Stimulated activated naive CD8-positive, alpha-beta T cell treated with anti-CD3 and anti-CD28 coated beads, Interleukin-15, Interleukin-2, amounts not matched to agents 100 ng/mL and 50 ng/mL, for 24 hours (primary cell): ENCODE data around the gene ECT2L.

Experiments
- H3K27ac Mint-ChIP-seq: one replicate; pipeline ENCODE4 v1.8.0; 2021; ENCODE audit warnings: mild to moderate bottlenecking, mixed read lengths
- H3K27me3 Mint-ChIP-seq: one replicate; pipeline ENCODE4 v1.8.0; 2021; ENCODE audit warnings: mixed read lengths
- H3K36me3 Mint-ChIP-seq: one replicate; pipeline ENCODE4 v1.8.0; 2021; ENCODE audit warnings: low read depth, mixed read lengths
- H3K4me1 Mint-ChIP-seq: one replicate; pipeline ENCODE4 v1.8.0; 2021; ENCODE audit warnings: low read depth, mixed read lengths
- H3K4me3 Mint-ChIP-seq: one replicate; pipeline ENCODE4 v1.8.0; 2021; ENCODE audit warnings: mild to moderate bottlenecking, mixed read lengths
- H3K9me3 Mint-ChIP-seq: one replicate; pipeline ENCODE4 v1.8.0; 2021; ENCODE audit warnings: mixed read lengths

ECT2L gene, protein sequence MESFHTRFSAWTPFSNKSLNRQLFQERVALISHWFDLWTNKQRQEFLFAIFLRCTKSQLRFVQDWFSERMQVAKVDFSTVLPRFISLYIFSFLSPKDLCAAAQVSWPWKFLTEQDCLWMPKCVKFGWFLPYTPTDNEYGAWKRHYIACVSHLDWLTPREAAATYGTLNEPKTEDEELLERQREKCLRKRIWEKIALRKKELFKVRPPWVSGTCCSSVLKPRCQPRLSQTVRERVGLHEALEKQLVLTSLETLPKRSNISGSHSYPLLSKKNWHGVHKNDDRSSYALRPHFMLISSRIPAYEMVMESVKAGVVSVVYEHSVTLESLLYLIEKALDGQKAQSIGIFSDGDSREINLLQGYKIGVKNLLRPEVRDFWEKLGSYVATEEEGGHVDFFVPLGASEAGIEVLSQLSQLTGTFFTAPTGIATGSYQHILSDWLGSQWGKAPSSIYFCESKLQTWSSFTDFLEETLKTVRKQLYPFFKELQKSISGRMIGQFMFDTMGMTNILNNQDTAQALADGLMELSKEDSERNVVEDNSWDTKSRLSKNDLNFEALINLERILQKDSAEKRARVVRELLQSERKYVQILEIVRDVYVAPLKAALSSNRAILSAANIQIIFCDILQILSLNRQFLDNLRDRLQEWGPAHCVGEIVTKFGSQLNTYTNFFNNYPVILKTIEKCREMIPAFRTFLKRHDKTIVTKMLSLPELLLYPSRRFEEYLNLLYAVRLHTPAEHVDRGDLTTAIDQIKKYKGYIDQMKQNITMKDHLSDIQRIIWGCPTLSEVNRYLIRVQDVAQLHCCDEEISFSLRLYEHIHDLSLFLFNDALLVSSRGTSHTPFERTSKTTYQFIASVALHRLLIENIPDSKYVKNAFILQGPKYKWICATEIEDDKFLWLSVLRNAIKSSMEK

DNA sequence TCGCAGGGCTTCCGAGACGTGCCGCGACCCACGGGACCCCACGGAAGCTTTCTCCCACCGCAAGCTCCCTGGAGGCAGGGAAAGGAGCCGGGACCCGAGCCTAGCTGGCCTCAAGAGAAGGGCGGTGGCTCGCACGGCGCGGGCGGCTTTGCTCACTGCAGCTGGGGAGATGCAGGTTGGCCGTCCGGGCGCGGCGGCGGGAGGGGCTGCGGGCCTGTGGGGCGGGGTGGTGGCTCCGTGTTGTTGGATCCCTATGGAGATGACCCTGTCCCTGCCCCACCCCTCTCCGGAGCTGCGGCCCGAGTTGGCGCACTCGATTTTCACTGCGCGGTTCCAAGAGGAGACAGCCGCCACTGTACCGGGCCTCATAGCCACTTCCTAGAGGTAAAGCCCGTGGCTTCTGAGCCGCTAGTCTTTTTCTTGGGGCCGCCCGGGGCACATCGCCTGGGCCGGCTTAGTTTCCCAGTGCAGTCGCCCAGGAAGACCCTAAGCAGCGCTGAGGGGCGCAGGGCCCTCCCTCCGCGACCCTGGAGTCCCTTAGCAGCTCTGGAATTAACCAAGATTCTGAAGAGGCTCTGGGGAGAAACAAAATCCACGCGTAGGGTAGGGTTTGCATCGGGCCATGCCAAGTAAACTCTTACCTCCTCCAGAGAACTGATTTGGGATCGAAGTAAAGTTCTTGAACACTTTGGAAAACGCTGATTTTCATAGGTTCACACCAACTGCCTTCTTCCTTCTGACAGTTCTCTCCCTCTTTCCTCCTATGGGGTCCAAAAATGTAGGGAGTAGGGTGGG is at the start of gene ECT2L:
Gene ECT2L, plus strand, starts transcription at position 279 of the 795 bp plus-strand sequence. CDS start 17,188 bp downstream, outside the sequence.
- H3K27ac Mint-ChIP-seq = no peak within 1 kb of the TSS
- peaks cover 29% of the 10 kb centered on the region for H3K36me3 Mint-ChIP-seq
- no peak within 1 kb of the TSS for H3K4me3 Mint-ChIP-seq
- peaks cover 13% of the 10 kb centered on the region for H3K4me1 Mint-ChIP-seq
- peaks cover 23% of the 10 kb centered on the region for H3K27me3 Mint-ChIP-seq
- no peaks in the 10 kb centered on the region for H3K9me3 Mint-ChIP-seq

DNA sequence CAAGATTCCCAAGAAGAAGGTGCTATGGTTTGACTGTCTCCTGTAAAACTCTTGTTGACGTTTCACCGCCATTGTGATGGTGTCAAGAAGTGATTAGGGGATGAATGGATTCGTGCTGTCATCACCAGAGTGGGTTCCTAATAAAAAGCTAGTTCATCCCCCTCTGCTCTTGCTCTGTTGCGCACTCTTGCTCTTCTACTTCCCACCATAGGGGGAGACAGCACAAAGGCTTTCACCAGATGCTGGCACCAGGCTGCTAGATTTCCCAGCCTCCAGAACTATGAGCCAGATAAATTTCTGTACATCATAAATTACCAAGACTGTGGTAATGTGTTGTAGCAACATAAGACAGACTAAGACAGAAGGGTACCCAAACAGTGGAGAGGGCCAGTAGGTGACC is 43.9 kb upstream of the ECT2L start:
- no peak overlapping the region for H3K4me3 Mint-ChIP-seq
- H3K4me1 Mint-ChIP-seq = no peaks in the 10 kb centered on the region
- H3K27me3 Mint-ChIP-seq = no peaks in the 10 kb centered on the region
- H3K36me3 Mint-ChIP-seq = no peaks in the 10 kb centered on the region
- no peak overlapping the region for H3K27ac Mint-ChIP-seq
- no peaks in the 10 kb centered on the region for H3K9me3 Mint-ChIP-seq

DNA sequence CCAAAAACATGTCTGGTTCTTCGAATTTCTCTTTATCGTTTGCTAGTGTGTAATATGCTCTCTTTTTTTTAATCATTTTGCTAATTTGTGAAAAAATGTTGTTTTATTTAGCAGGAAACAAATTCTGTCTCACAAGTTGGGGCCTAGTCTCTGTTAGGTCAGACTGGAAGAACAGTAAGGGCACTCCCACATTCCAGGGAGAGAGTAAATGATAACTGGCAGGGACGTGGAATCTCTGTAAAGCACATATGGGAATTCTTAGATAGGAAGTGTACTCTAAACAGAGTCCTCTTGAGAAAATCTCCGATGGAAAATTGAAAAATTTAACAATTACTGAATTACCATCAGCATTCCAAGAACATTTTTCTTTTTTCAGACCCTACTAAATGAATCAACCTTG is 38.8 kb upstream of the ECT2L start:
- Mint-ChIP-seq H3K27ac (no peak overlapping the region), H3K4me1 (no peaks in the 10 kb centered on the region), H3K9me3 (no peaks in the 10 kb centered on the region), H3K27me3 (no peaks in the 10 kb centered on the region), H3K36me3 (no peaks in the 10 kb centered on the region), H3K4me3 (no peak overlapping the region)

DNA sequence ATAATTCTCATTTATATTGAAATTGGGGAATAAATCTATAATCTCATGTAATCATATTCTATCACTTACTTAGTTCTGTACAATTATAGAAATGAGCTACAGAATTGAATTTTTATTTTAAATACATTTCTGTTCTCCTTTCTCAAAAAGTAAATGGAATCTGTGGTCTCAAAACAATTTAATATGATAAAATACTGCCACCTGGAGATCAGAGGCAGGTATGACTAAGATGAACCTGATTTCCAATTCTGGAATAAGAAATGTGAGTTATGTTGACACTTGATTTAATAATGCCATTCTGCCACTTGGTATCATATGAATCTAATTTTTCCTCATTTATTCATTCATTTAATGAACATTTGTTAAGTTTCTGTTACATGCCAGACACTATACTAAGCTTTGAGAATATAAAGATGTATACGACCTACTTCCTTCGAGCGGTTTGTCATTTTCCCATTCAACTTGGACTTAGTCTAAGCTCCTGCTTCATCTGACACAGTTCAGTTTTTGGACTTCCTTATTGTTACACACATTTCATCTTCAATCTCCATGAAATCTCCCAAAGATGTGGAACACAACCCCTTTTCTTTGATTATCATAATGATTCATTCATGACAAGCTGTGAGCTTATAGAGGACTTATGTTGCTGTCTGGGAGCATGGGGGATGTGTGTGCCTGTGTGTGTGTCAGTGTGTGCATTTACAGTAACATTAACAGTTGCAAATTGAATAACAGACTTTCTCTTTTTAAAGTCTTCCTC is 29.8 kb upstream of the ECT2L start:
- peaks cover 16% of the 10 kb centered on the region for H3K4me1 Mint-ChIP-seq
- no peak overlapping the region for H3K4me3 Mint-ChIP-seq
- no peaks in the 10 kb centered on the region for H3K27me3 Mint-ChIP-seq
- no peaks in the 10 kb centered on the region for H3K36me3 Mint-ChIP-seq
- H3K27ac Mint-ChIP-seq = no peak overlapping the region
- H3K9me3 Mint-ChIP-seq = no peaks in the 10 kb centered on the region

DNA sequence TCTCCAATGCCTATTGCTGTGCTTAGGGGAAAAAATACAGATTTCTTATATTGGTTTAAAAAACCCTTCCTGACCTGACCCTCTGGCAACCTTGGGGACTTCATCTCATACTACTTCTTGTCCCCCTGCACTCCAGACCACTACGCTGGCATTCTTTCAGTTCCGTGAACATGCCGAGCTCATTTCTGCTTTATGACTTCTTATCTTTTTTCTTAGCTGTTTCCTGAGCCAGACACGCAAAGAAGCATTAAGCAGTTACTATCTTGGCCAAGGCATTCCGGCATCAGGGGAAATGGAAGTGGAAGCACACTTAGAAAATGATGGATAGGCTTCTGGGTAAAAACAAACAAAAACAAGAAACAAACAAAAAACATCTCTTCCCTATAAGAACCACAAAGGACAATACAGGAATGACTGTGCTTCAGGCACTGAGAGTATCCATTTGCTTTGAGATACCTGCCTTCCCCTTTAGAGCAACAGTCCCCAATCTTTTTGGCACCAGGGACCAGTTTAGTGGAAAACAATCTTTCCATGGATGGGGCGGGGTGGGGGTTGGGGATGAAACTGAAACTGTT is 26.7 kb upstream of the ECT2L start:
- no peaks in the 10 kb centered on the region for H3K9me3 Mint-ChIP-seq
- no peaks in the 10 kb centered on the region for H3K36me3 Mint-ChIP-seq
- peak overlapping the region; percentile 17 for H3K4me3 Mint-ChIP-seq
- peaks cover 33% of the 10 kb centered on the region for H3K4me1 Mint-ChIP-seq
- H3K27ac Mint-ChIP-seq = peak overlapping the region; percentile 86
- H3K27me3 Mint-ChIP-seq = no peaks in the 10 kb centered on the region

DNA sequence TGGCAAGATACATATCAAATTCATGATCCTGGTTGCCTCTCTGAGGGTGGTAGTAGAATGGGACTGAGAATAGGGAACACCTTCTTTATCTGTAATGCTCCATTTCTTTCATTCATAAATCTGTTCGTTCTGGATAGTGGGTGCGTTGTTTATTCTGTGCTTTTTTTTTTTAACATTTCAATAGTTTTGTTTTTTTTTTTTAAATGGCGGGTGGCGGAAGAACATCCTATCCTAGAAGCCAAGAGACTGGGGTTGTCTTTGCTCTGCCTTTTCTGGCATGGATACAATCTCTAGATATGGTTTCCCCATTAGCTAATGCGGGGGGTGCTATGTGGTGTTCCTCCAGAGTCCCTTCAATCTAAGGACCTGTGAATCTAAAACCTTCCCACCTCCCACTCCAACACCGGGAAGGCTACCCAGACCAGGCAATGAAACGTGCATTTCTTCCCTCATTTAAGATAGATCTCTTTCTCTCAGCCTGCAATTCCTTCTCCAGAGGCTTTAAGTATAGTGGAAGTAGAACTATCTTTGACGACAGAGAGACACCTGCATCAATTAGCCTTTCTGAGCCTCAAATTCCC is 23.2 kb upstream of the ECT2L start:
- Mint-ChIP-seq H3K27me3 (no peaks in the 10 kb centered on the region), H3K36me3 (peaks cover 3% of the 10 kb centered on the region), H3K4me3 (peak overlapping the region; percentile 99), H3K9me3 (no peaks in the 10 kb centered on the region), H3K27ac (peak overlapping the region; percentile 100), H3K4me1 (peaks cover 38% of the 10 kb centered on the region)

DNA sequence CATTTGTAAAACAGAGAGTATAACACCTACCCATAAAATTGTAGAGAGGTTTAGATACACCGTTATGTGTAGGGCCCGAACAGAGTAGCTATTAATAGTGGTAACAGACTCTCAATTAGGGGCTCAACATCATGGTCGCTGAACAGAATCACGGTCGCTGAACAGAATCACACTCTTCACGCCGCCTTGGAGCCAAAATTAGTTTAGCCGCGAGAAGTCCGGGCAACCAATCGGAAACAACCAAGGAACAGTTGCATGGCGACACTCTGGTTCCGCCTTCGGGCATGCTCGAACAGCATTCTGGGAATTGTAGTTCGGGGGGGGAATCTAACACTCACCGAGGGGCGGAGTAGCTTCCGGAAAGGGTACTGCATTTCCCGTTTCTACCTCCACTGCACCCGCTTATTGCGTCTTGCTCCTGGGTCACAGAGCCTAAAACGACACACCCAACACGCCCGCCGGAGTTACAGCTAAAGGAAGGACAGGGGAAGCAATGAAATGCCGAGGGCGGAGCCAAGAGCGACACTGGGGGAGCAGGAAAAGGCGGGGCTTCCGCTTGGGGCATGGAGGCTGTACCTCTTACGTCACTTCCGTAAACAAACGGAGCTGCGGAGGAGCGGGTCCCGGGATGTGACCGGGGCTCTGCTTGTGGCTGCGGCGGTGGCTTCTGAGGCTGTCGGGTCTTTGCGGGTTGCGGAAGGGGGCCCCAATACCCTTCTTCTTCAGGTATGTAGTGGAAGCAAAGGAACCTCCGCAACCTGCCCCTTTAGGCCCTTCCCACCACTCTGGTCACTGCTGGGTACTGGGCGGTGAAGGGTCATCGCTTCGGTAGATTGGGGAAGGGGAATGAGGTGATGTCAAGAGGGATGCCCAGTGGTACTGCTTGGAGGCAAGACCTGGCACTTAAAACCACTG is 22.5 kb upstream of the ECT2L start, which contains the start of gene CCDC28A:
Gene CCDC28A, plus strand, starts transcription at position 593 of the 915 bp plus-strand sequence. CDS start 2,352 bp downstream, outside the sequence.
- Mint-ChIP-seq H3K27me3 (no peaks in the 10 kb centered on the region), H3K4me1 (peaks cover 36% of the 10 kb centered on the region), H3K36me3 (peaks cover 6% of the 10 kb centered on the region)

DNA sequence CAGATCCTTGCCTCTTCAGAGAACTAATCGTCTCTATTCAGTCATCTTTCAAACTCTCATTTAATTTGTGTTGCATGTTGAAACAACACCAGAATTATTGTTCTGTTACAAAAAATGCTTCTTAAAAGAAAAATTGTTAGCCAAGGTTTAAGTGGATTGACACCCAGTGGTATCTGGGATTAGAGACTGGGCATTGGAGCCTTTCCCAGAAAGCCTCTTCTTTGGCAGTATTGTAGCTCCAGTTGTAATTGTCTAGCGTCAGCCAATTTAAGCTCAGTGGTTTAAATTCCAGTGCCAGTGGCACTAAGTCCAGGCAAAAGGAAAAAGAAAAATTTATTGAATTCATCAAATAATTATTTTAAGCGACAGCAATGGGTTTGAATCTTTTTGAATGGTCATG is 21.5 kb upstream of the ECT2L start:
- no peaks in the 10 kb centered on the region for H3K27me3 Mint-ChIP-seq
- peak overlapping the region; percentile 99 for H3K4me3 Mint-ChIP-seq
- no peaks in the 10 kb centered on the region for H3K9me3 Mint-ChIP-seq
- H3K27ac Mint-ChIP-seq = peak overlapping the region; percentile 100
- peaks cover 12% of the 10 kb centered on the region for H3K36me3 Mint-ChIP-seq
- H3K4me1 Mint-ChIP-seq = peaks cover 30% of the 10 kb centered on the region

More for the DNA sequence above, 22.5 kb upstream of the ECT2L start, which contains the start of gene CCDC28A:
- Mint-ChIP-seq H3K4me3 (peak within 1 kb of the TSS; percentile 99), H3K9me3 (no peaks in the 10 kb centered on the region), H3K27ac (peak within 1 kb of the TSS; percentile 100)

DNA sequence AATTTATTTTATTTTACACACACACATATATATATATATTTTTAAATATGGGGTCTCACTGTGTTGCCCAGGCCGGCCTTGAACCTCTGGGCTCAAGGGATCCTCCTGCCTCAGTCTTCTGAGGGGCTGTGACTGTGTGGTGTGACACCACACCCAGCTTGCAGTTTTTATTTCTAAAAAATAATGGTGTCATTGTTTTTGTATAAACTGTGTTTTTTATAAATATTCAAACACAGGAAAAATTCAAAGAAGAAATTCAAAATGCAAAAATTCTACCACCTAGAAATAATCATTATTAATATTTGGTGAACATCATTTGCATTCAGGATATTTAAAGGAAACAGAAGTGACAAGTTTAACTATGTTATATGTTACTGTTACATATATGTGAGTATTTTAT is 19.2 kb upstream of the ECT2L start:
- Mint-ChIP-seq H3K9me3 (no peaks in the 10 kb centered on the region), H3K4me1 (peaks cover 25% of the 10 kb centered on the region), H3K27ac (no peak overlapping the region), H3K4me3 (no peak overlapping the region), H3K36me3 (peaks cover 17% of the 10 kb centered on the region), H3K27me3 (no peaks in the 10 kb centered on the region)

DNA sequence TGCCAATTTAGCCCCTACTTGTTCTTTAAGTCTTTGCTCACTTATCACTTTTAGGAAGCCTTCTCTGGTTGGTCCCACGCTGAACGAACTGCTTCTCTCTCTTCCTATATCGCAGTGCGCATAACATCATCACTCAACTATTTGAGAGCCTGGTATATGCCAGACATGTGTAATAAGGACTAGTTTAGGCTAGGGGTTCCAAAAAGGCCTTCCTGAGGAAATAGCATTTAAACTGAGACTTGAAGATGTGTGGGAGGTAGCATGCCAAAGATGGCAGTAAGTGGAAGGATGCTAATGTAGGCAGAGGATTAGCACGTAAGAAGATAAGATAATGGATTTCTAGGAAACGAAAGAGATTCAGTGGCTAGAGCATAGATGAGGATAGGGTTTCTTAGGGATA is 17.6 kb upstream of the ECT2L start:
- Mint-ChIP-seq H3K9me3 (no peaks in the 10 kb centered on the region), H3K27ac (no peak overlapping the region), H3K4me3 (no peak overlapping the region), H3K4me1 (peaks cover 11% of the 10 kb centered on the region), H3K36me3 (peaks cover 26% of the 10 kb centered on the region), H3K27me3 (no peaks in the 10 kb centered on the region)

DNA sequence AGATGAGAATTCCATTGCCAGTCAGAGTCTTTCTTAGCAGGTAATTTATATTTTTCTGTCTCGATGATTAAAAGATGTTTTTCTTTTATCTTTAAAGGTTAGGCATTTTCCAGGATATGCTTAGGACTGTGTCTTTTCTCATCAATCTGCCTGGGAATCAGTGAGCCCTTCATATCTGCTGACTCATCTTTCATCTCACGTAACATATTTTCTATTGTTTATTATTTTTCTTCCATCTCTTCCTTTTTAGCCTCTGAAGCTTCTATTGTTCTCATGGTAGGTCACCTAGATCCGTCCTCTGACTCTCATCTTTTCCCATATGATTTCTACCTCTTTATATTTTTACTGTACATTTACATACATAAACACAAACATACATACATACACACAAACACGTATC is 13.6 kb upstream of the ECT2L start:
- H3K4me1 Mint-ChIP-seq = peaks cover 8% of the 10 kb centered on the region
- no peaks in the 10 kb centered on the region for H3K9me3 Mint-ChIP-seq
- peak overlapping the region; percentile 34 for H3K27ac Mint-ChIP-seq
- H3K27me3 Mint-ChIP-seq = no peaks in the 10 kb centered on the region
- peaks cover 23% of the 10 kb centered on the region for H3K36me3 Mint-ChIP-seq
- H3K4me3 Mint-ChIP-seq = no peak overlapping the region

DNA sequence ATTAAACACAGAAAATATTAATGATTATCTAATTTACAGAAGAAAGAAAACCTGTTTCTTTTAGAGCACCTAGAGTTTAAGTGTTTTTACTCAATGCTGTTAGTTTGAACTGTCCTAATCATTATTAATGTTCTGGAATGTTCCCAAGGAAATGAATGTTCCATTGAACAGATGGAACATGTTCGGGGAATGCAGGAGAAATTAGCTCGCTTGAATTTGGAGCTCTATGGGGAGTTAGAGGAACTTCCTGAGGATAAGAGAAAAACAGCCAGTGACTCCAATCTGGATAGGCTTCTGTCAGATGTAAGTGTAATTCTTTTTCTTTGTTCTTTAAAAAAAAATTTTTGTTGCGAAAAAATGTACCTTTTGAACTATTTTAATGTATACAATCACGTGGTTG is 10.8 kb upstream of the ECT2L start:
- H3K36me3 Mint-ChIP-seq = peaks cover 22% of the 10 kb centered on the region
- no peaks in the 10 kb centered on the region for H3K27me3 Mint-ChIP-seq
- no peak overlapping the region for H3K4me3 Mint-ChIP-seq
- peaks cover 6% of the 10 kb centered on the region for H3K4me1 Mint-ChIP-seq
- H3K27ac Mint-ChIP-seq = no peak overlapping the region
- no peaks in the 10 kb centered on the region for H3K9me3 Mint-ChIP-seq

DNA sequence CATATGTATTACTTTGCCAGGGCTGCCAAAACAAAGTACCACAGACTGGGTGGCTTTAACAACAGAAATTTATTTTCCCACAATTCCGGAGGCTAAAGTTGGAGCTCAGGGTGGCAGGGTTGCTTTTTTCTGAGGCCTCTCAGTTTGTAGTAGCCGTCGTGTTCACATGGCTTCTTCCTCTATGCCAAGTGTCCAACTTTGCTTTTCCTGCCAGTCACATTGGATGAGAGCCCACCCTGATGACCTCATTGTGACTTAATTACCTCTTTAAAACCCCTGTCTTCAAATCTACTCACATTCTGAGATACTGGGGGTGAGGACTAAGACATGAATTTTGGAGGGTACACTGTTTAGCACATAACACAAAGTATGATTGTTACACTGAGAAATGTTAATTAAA is 9.9 kb upstream of the ECT2L start:
- H3K9me3 Mint-ChIP-seq = no peaks in the 10 kb centered on the region
- H3K4me1 Mint-ChIP-seq = peaks cover 6% of the 10 kb centered on the region
- H3K4me3 Mint-ChIP-seq = no peak overlapping the region
- H3K27me3 Mint-ChIP-seq = no peaks in the 10 kb centered on the region
- H3K36me3 Mint-ChIP-seq = peaks cover 27% of the 10 kb centered on the region
- no peak overlapping the region for H3K27ac Mint-ChIP-seq
